MM.1S (cell line): Measurements from ENCODE around the gene NOP14.

Experiments
- CTCF ChIP-seq: fragments of 300-600 bp; sonication (generic); IDR thresholded peaks from 2 replicates; pipeline ENCODE4 v1.5.1; 2016; ENCODE audit warnings: antibody characterized with exemption, low read length, mixed read lengths
- EZH2 ChIP-seq: fragments of 300-600 bp; sonication (generic); optimal IDR thresholded peaks from 2 replicates; pipeline ENCODE3; 2017; ENCODE audit warnings: low read depth, mild to moderate bottlenecking, antibody characterized with exemption, low read length, mixed read lengths
- EZH2phosphoT487 ChIP-seq: fragments of 300-600 bp; sonication (generic); IDR thresholded peaks from 2 replicates; pipeline ENCODE4 v1.6.1; 2018; ENCODE audit warnings: antibody characterized with exemption, low read length

GRCh38 chr4:2901186-2901585 is 62.0 kb downstream of the NOP14 start:
- TF ChIP-seq CTCF (no peak), EZH2 (no peak), EZH2phosphoT487 (no peak)
